ENCODE measurements around the gene LRMDA.

Gene LRMDA

GRCh38 chr10:76218035-76218434 lies 786.6 kb downstream of the LRMDA start:
- Histone ChIP-seq H3K36me3 (ENCODE audit: insufficient read depth, low read length) (no peaks in the 10 kb centered on the region), H3K4me1 (ENCODE audit: insufficient read depth, low read length) (no peaks in the 10 kb centered on the region), H3K4me3 (ENCODE audit: low read length) (no peak overlapping the region), H3K27ac (ENCODE audit: low read depth, low read length) (no peak overlapping the region), H3K27me3 (ENCODE audit: insufficient read depth, low read length) (no peaks in the 10 kb centered on the region), H3K9me3 (ENCODE audit: insufficient read depth, low read depth, low read length) (no peaks in the 10 kb centered on the region), H3K9ac (ENCODE audit: low read depth, low read length) (no peak overlapping the region)
- WGBS: 94% methylated on average over 6 of the region's 6 CpGs

GRCh38 chr10:76229341-76229740 lies 797.9 kb downstream of the LRMDA start:
- H3K9ac ChIP-seq (ENCODE audit: low read depth, low read length): no peak overlapping the region
- peaks cover 70% of the 10 kb centered on the region for H3K27me3 ChIP-seq (ENCODE audit: insufficient read depth, low read length)
- WGBS: 78% methylated on average over 5 of the region's 5 CpGs
- peaks cover 49% of the 10 kb centered on the region for H3K4me1 ChIP-seq (ENCODE audit: insufficient read depth, low read length)
- H3K36me3 ChIP-seq (ENCODE audit: insufficient read depth, low read length): no peaks in the 10 kb centered on the region
- H3K4me3 ChIP-seq (ENCODE audit: low read length): no peak overlapping the region
- no peak overlapping the region for H3K27ac ChIP-seq (ENCODE audit: low read depth, low read length)
- no peaks in the 10 kb centered on the region for H3K9me3 ChIP-seq (ENCODE audit: insufficient read depth, low read depth, low read length)

- H3K4me3 ChIP-seq (ENCODE audit: low read length): no peak overlapping the region
- peak overlapping the region; percentile 21; the same call in 1 of the 2 replicates for H3K9ac ChIP-seq (ENCODE audit: low read depth, low read length)
- WGBS: 3% methylated on average over 1 of the region's 1 CpG
- H3K27me3 ChIP-seq (ENCODE audit: insufficient read depth, low read length): peaks cover 86% of the 10 kb centered on the region
- H3K4me1 ChIP-seq (ENCODE audit: insufficient read depth, low read length): peaks cover 52% of the 10 kb centered on the region
- no peaks in the 10 kb centered on the region for H3K36me3 ChIP-seq (ENCODE audit: insufficient read depth, low read length)
- H3K9me3 ChIP-seq (ENCODE audit: insufficient read depth, low read depth, low read length): no peaks in the 10 kb centered on the region
- H3K27ac ChIP-seq (ENCODE audit: low read depth, low read length): peak overlapping the region; percentile 76; the same call in 1 of the 2 replicates
These were observed 799.5 kb downstream of the LRMDA start for GRCh38 chr10:76230921-76231285.

GRCh38 chr10:76231286-76231934 lies 800.0 kb downstream of the LRMDA start:
- no peaks in the 10 kb centered on the region for H3K9me3 ChIP-seq (ENCODE audit: insufficient read depth, low read depth, low read length)
- H3K27me3 ChIP-seq (ENCODE audit: insufficient read depth, low read length): peaks cover 90% of the 10 kb centered on the region
- WGBS: 0% methylated on average over 2 of the region's 2 CpGs
- H3K4me1 ChIP-seq (ENCODE audit: insufficient read depth, low read length): peaks cover 57% of the 10 kb centered on the region
- H3K4me3 ChIP-seq (ENCODE audit: low read length): no peak overlapping the region
- peak overlapping the region; percentile 76; the same call in 1 of the 2 replicates for H3K27ac ChIP-seq (ENCODE audit: low read depth, low read length)
- H3K9ac ChIP-seq (ENCODE audit: low read depth, low read length): peak overlapping the region; percentile 21; the same call in 1 of the 2 replicates
- no peaks in the 10 kb centered on the region for H3K36me3 ChIP-seq (ENCODE audit: insufficient read depth, low read length)

GRCh38 chr10:76234499-76235226 lies 803.2 kb downstream of the LRMDA start:
- Histone ChIP-seq H3K9ac (ENCODE audit: low read depth, low read length) (no peak overlapping the region), H3K27ac (ENCODE audit: low read depth, low read length) (no peak overlapping the region), H3K4me3 (ENCODE audit: low read length) (no peak overlapping the region), H3K9me3 (ENCODE audit: insufficient read depth, low read depth, low read length) (no peaks in the 10 kb centered on the region), H3K36me3 (ENCODE audit: insufficient read depth, low read length) (no peaks in the 10 kb centered on the region), H3K4me1 (ENCODE audit: insufficient read depth, low read length) (peaks cover 51% of the 10 kb centered on the region), H3K27me3 (ENCODE audit: insufficient read depth, low read length) (peaks cover 64% of the 10 kb centered on the region)
- 89% methylated on average over 4 of the region's 4 CpGs for WGBS

GRCh38 chr10:76236356-76236755 lies 804.9 kb downstream of the LRMDA start:
- H3K27ac ChIP-seq (ENCODE audit: low read depth, low read length): no peak overlapping the region
- H3K36me3 ChIP-seq (ENCODE audit: insufficient read depth, low read length): no peaks in the 10 kb centered on the region
- peaks cover 35% of the 10 kb centered on the region for H3K4me1 ChIP-seq (ENCODE audit: insufficient read depth, low read length)
- no peak overlapping the region for H3K9ac ChIP-seq (ENCODE audit: low read depth, low read length)
- H3K9me3 ChIP-seq (ENCODE audit: insufficient read depth, low read depth, low read length): no peaks in the 10 kb centered on the region
- H3K27me3 ChIP-seq (ENCODE audit: insufficient read depth, low read length): peaks cover 54% of the 10 kb centered on the region
- 74% methylated on average over 2 of the region's 2 CpGs for WGBS
- no peak overlapping the region for H3K4me3 ChIP-seq (ENCODE audit: low read length)

DNA sequence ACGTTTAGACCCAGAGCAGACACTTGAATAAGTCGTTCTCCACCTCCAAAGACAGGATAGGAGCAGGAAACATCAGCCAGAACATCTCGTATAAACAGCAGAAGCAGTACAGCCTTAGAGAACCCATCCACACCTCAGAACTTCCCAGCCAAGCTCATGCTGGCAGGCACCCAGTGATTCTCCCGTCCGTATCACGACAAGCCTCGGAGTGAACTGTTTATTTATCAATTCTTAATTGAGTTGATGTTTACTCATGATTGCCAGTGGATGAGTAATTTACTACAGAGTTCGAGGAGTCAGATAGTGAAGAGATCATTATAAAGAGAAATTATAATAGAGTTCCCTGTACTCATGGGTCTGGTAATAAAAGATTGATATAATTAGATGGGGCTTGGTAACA lies 811.5 kb downstream of the LRMDA start:
- no peak overlapping the region for H3K27ac ChIP-seq (ENCODE audit: low read depth, low read length)
- no peaks in the 10 kb centered on the region; the same call in 1 of the 2 replicates for H3K27me3 ChIP-seq (ENCODE audit: insufficient read depth, low read length)
- H3K9me3 ChIP-seq (ENCODE audit: insufficient read depth, low read depth, low read length): no peaks in the 10 kb centered on the region
- WGBS: 89% methylated on average over 8 of the region's 8 CpGs
- H3K9ac ChIP-seq (ENCODE audit: low read depth, low read length): no peak overlapping the region
- H3K4me1 ChIP-seq (ENCODE audit: insufficient read depth, low read length): no peaks in the 10 kb centered on the region
- H3K4me3 ChIP-seq (ENCODE audit: low read length): no peak overlapping the region
- H3K36me3 ChIP-seq (ENCODE audit: insufficient read depth, low read length): no peaks in the 10 kb centered on the region

DNA sequence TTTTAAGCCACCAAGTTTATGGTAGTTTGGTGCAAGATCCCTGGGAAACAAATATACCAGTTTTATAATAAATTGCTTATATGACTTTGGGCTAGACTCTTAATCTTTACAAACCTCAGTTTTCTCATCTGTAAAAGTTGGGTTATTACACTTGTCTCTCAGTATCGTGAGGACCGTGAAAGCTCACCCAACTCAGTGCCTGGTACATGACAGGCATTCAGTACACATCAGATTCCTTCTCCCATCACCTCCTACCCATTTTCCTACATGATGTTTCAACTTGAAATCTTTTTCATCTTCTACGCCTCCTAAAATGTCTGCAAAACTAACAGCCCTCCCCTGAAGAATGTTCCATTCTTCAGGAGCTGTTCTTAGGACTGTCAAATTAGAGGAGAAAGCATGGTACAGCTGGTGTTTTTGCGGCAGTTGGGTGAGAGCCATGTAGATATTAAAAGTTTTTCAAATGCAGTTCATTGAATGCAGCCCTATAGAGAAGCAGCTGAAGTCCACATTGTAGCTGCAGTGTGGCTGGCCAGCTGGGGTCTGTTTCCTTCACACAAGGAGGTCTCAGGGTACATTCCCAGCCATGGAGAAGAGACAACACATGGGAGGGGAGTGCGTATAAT lies 812.8 kb downstream of the LRMDA start:
- no peak overlapping the region for H3K9ac ChIP-seq (ENCODE audit: low read depth, low read length)
- H3K9me3 ChIP-seq (ENCODE audit: insufficient read depth, low read depth, low read length): no peaks in the 10 kb centered on the region
- H3K4me1 ChIP-seq (ENCODE audit: insufficient read depth, low read length): no peaks in the 10 kb centered on the region
- no peaks in the 10 kb centered on the region; the same call in 1 of the 2 replicates for H3K27me3 ChIP-seq (ENCODE audit: insufficient read depth, low read length)
- H3K36me3 ChIP-seq (ENCODE audit: insufficient read depth, low read length): no peaks in the 10 kb centered on the region
- WGBS: 96% methylated on average over 5 of the region's 5 CpGs
- H3K27ac ChIP-seq (ENCODE audit: low read depth, low read length): no peak overlapping the region
- no peak overlapping the region for H3K4me3 ChIP-seq (ENCODE audit: low read length)

DNA sequence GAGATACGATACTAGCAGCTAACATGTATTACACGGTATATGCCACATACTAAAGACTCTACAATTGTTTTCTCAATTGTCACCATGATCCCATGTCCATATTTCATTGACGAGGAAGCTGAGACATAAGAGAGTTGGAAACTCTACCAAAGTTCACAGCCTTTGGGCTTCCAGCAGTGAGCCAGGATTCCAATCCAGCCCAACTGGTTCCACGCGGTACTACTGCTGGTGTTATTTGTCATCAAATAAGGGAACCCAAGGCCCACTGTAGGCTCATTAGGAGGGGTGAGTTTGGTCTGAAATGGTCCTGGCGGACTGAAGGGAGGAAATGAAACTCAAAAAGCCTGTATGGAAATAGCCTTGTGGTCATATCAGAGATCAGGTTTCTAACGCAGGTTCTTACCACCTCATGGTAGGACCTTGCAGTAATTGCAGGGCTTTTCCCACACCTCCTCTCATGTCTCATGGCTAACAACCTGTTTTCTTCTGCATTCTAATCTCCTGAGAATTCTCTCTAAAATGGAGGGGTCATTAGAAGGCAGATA lies 814.6 kb downstream of the LRMDA start:
- Histone ChIP-seq H3K4me1 (ENCODE audit: insufficient read depth, low read length) (no peaks in the 10 kb centered on the region), H3K27me3 (ENCODE audit: insufficient read depth, low read length) (no peaks in the 10 kb centered on the region; the same call in 1 of the 2 replicates), H3K9me3 (ENCODE audit: insufficient read depth, low read depth, low read length) (no peaks in the 10 kb centered on the region), H3K9ac (ENCODE audit: low read depth, low read length) (no peak overlapping the region), H3K36me3 (ENCODE audit: insufficient read depth, low read length) (no peaks in the 10 kb centered on the region), H3K27ac (ENCODE audit: low read depth, low read length) (no peak overlapping the region), H3K4me3 (ENCODE audit: low read length) (no peak overlapping the region)
- 94% methylated on average over 7 of the region's 7 CpGs for WGBS

DNA sequence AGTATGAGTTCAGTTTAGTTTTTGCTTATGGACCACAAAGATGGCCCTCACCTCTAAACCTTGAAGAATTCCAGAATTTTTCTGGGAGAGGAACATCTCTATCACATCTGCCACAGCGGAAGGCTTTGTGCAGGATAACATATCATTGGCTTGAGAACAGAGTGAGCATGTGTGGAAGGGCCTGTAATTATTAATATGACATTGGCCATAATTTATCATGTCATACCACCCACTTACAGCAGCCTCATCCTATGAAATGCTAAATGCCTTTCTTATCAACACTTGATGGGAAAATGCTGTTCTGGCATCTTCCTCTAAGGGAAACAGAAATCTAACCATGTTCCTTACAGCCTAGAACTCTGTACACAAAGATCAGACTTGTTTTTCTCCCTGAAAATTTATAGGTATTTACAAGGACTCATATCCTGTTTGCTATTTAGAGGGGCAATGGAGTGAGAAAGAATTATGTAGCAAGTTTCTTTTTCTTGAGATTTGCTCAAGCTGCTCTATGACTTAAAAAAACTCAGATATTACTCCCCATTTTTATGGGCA lies 817.3 kb downstream of the LRMDA start:
- Histone ChIP-seq H3K36me3 (ENCODE audit: insufficient read depth, low read length) (no peaks in the 10 kb centered on the region), H3K4me3 (ENCODE audit: low read length) (no peak overlapping the region), H3K9ac (ENCODE audit: low read depth, low read length) (no peak overlapping the region), H3K27ac (ENCODE audit: low read depth, low read length) (no peak overlapping the region), H3K9me3 (ENCODE audit: insufficient read depth, low read depth, low read length) (no peaks in the 10 kb centered on the region), H3K4me1 (ENCODE audit: insufficient read depth, low read length) (no peaks in the 10 kb centered on the region), H3K27me3 (ENCODE audit: insufficient read depth, low read length) (no peaks in the 10 kb centered on the region; the same call in 1 of the 2 replicates)
- 100% methylated on average over 1 of the region's 1 CpG for WGBS
